Panc1 (cell line): ENCODE results near the gene SMIM36. TPM values are rescaled to one million over a fixed set of nuclear protein-coding genes. Genes with fewer than 3 reads are reported as not detected.
"Not testable (repeated sequence)": the region's sequence is repeated elsewhere in the genome, so short reads cannot be mapped to it uniquely, and the experiment has no call there.

Experiments
- ATAC-seq: fragments of 200-7000 bp; cut with Tn5 transposase; 2 replicates; pipeline ENCODE4 v1.9.1; 2020; ENCODE audit warnings: mild to moderate bottlenecking, moderate library complexity
- BruUV-seq: library from RNA; stranded (reverse); fragments of 400-500 nt; replicated peaks from 2 replicates; lab custom pipeline; 2021; lab: Mats Ljungman, UMichigan
- CTCF ChIA-PET: fragments of 300-600 bp; sonication (Branson Sonifier 250); formaldehyde crosslinking; loops from one replicate; lab custom pipeline; 2022; ENCODE audit warnings: antibody characterized with exemption; lab: Charles Lee
- POLR2A ChIA-PET: fragments of 300-600 bp; sonication (Branson Sonifier 250); formaldehyde crosslinking; loops from one replicate; lab custom pipeline; 2022; ENCODE audit warnings: antibody characterized with exemption; lab: Charles Lee
- DNase-seq: peaks from one replicate; pipeline ENCODE4 v3.0.0-alpha.2; 2010; ENCODE audit warnings: low read depth, low spot score
- H3K27ac ChIP-seq: 2 replicates; pipeline ENCODE4 v1.5.1; 2011; ENCODE audit warnings: mild to moderate bottlenecking, low read length, inconsistent platforms
- H3K27me3 ChIP-seq: fragments of 200-500 bp; sonication (Bioruptor generic); 2 replicates; pipeline ENCODE4 v1.6.0; 2014; ENCODE audit warnings: low read length, inconsistent platforms; ENCODE audit not compliant: control insufficient read depth, insufficient read depth
- H3K36me3 ChIP-seq: fragments of 200-500 bp; sonication (Bioruptor generic); 2 replicates; pipeline ENCODE4 v1.5.1; 2014; ENCODE audit warnings: inconsistent platforms, mild to moderate bottlenecking, low read length, moderate library complexity; ENCODE audit not compliant: control insufficient read depth, insufficient read depth
- H3K4me1 ChIP-seq: 2 replicates; pipeline ENCODE4 v1.5.1; 2011; ENCODE audit warnings: inconsistent platforms, mild to moderate bottlenecking, low read length, moderate library complexity; ENCODE audit not compliant: control insufficient read depth, insufficient read depth
- H3K4me3 ChIP-seq, 2 experiments: 2 replicates each; pipeline ENCODE4 v1.5.1; 2011 to 2012; ENCODE audit warnings: low read depth in 2 of 2, low read length in 2 of 2, mild to moderate bottlenecking in 2 of 2, inconsistent platforms in 1 of 2, moderate library complexity in 1 of 2
- H3K9me3 ChIP-seq: fragments of 200-500 bp; sonication (Bioruptor generic); 2 replicates; pipeline ENCODE4 v1.5.1; 2014; ENCODE audit warnings: low read depth, mild to moderate bottlenecking, inconsistent platforms, low read length, moderate library complexity; ENCODE audit not compliant: control insufficient read depth, insufficient read depth
- CTCF ChIP-seq: fragments of 450-650 bp; IDR thresholded peaks from 2 replicates; pipeline ENCODE4 v1.5.1; 2017; ENCODE audit warnings: mild to moderate bottlenecking
- POLR2AphosphoS5 ChIP-seq: IDR thresholded peaks from 2 replicates; pipeline ENCODE4 v1.6.1; 2012; ENCODE audit warnings: mild to moderate bottlenecking, low read depth, low read length, moderate library complexity
- REST ChIP-seq, 2 experiments: IDR thresholded peaks; 2 replicates each; pipeline ENCODE4 v1.6.1; 2011 to 2012; ENCODE audit warnings: low read depth in 2 of 2, control low read depth in 1 of 2, low read length in 1 of 2, mild to moderate bottlenecking in 1 of 2, moderate library complexity in 1 of 2; ENCODE audit not compliant: insufficient read depth in 1 of 2
- SIN3A ChIP-seq: IDR thresholded peaks from 2 replicates; pipeline ENCODE4 v1.6.1; 2012; ENCODE audit warnings: low read depth, mild to moderate bottlenecking, low read length, moderate library complexity, borderline replicate concordance; ENCODE audit not compliant: insufficient read depth
- TCF7L2 ChIP-seq: IDR thresholded peaks from 2 replicates; pipeline ENCODE4 v1.6.1; 2011; ENCODE audit warnings: mild to moderate bottlenecking, low read depth, low read length, inconsistent platforms
- in situ Hi-C: cut with HindIII; loops from 2 replicates; pipeline ENCODE4 v1.10.0; 2016; ENCODE audit warnings: low sequenced_read_pairs, low pct_unique_long_range_greater_than_20kb
- intact Hi-C: fragments of 100-400 bp; cut with micrococcal nuclease; formaldehyde crosslinking; loops from one replicate; pipeline ENCODE4 v1.10.0; 2022; ENCODE audit not compliant: unreplicated experiment
- total RNA-seq: library from RNA; stranded (reverse); gene quantifications from one replicate; pipeline ENCODE4 v1.2.1, GENCODE V29; 2021; ENCODE audit not compliant: unreplicated experiment

Gene SMIM36
- total RNA-seq, 1 experiment from 2014 or later, result not detected

- DNase-seq (no peak), ATAC-seq (no peak)
- Histone ChIP-seq H3K4me3 (no peak overlapping the region), H3K27ac (no peak overlapping the region), H3K36me3 (no peaks in the 10 kb centered on the region), H3K27me3 (peaks cover 19% of the 10 kb centered on the region), H3K4me1 (no peaks in the 10 kb centered on the region), H3K9me3 (no peaks in the 10 kb centered on the region)
- intact Hi-C loops, result no loop called here
- ChIA-PET POLR2A (no interaction called here), CTCF (interaction anchor here (0.6 kb wide), 1 partner anchor 217 kb away, joined by 7 read pairs; no protein-coding TSS in a partner anchor)
- BruUV-seq, result no TSS peak
- TF ChIP-seq SIN3A (no peak), CTCF (no peak), TCF7L2 (no peak), POLR2AphosphoS5 (no peak), REST (IDR thresholded peaks at IDR 0.05; ENCODE audit: insufficient read depth in 1 of 2, low read depth in 2 of 2, low read length in 1 of 2) (no peak)
- in situ Hi-C loops, result no loop called here
Measured at GRCh38 chr17:55518510-55518909, 7.3 kb upstream of the SMIM36 start.

GRCh38 chr17:55513885-55514590 lies 2.8 kb upstream of the SMIM36 start:
- Histone ChIP-seq H3K9me3 (no peaks in the 10 kb centered on the region), H3K4me1 (no peaks in the 10 kb centered on the region), H3K27ac (no peak overlapping the region), H3K27me3 (peaks cover 17% of the 10 kb centered on the region), H3K36me3 (no peaks in the 10 kb centered on the region), H3K4me3 (no peak overlapping the region)
- no TSS peak for BruUV-seq
- ChIA-PET POLR2A (no interaction called here), CTCF (interaction anchor here (0.5 to 0.7 kb wide), 4 partner anchors 73 to 627 kb away, joined by 3 to 6 read pairs (median 4); no protein-coding TSS in a partner anchor)
- in situ Hi-C loops (no loop called here), intact Hi-C loops (loop anchor here (5.0 kb wide), 3 partner anchors 92 to 517 kb away; partner anchors contain the start of gene MMD)
- TF ChIP-seq CTCF, result peak; percentile 91
- TF ChIP-seq SIN3A, result no peak
- ATAC-seq, result peak; percentile 87
- peak; percentile 58 for DNase-seq

GRCh38 chr17:55507669-55508068 lies 3.6 kb downstream of the SMIM36 start:
- BruUV-seq, ATAC-seq, H3K27ac ChIP-seq, H3K9me3 ChIP-seq, CTCF ChIA-PET, H3K4me1 ChIP-seq, H3K27me3 ChIP-seq, intact Hi-C loops, H3K4me3 ChIP-seq, H3K36me3 ChIP-seq, in situ Hi-C loops, DNase-seq: not testable (repeated sequence)
- POLR2A ChIA-PET, result interaction anchor here (0.7 kb wide), 1 partner anchor 137 kb away, joined by 3 read pairs; no protein-coding TSS in a partner anchor

GRCh38 chr17:55501626-55502025 lies 9.6 kb downstream of the SMIM36 start:
- POLR2A ChIA-PET, H3K27me3 ChIP-seq, CTCF ChIA-PET, H3K9me3 ChIP-seq, intact Hi-C loops, H3K27ac ChIP-seq, ATAC-seq, H3K36me3 ChIP-seq, BruUV-seq, DNase-seq, H3K4me3 ChIP-seq, H3K4me1 ChIP-seq, in situ Hi-C loops: not testable (repeated sequence)
